NCI-H345 treated with DMSO at 0.1 percent for 48 hours (cell line): ENCODE data around the gene EPS8.
A peak's percentile ranks its signal among the peaks of the same experiment; 100 is the strongest.

ENCODE experiments used
- DNase-seq: peaks from one replicate; lab custom pipeline; 2025; ENCODE audit not compliant: unreplicated experiment; lab: John Stamatoyannopoulos, UW

The EPS8 gene

DNA sequence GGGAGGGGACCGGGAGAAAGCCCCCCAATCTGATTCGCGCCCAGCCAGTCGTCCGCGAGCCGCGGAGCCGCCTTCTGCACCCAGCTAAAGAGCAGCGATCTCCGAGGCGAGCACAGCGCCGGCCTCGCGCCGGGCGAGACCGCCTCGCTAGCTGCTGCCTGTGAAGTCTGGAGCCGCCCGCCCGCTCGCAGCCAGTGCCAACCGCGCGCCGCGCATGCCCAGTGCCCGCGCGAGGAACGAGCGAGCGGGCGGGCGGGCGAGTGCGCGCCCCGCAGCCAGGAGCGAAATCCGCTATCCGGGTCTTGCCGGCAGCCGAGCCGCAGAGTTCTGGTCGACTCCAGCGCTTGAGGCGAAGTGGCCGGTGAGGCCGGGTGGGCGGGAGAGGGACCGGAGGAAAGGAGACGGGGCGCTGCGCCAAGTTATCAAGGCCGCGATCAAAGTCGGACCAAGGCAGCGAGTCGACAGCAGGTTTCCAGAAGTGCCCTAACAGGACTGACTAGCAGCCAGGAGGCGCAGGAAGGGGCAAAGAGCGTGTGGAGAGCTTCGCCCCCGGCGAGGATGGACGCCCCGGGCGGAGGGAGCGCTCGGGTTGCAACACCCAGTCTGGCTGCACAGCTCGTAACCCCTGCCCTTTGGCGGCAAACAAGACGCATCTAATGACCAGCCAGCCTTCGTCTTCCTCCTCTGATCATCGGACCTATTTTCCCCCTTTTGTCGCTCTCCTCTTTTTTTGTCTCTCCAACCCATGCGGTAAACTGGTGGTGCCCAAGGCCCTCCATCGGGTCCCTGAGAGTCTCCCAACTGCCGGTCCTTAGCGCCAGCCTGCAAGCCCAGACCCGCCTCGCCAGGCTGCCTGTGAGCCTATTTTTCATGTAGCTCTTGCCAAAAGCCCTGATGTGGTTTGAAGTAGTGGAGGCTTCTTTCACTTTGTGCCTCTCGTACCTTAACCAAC is at the start of gene EPS8:
Gene EPS8, minus strand, starts transcription at position 169 of the 952 bp plus-strand sequence. CDS start 106,437 bp downstream, outside the sequence.
- DNase-seq = peak; percentile 76

DNA sequence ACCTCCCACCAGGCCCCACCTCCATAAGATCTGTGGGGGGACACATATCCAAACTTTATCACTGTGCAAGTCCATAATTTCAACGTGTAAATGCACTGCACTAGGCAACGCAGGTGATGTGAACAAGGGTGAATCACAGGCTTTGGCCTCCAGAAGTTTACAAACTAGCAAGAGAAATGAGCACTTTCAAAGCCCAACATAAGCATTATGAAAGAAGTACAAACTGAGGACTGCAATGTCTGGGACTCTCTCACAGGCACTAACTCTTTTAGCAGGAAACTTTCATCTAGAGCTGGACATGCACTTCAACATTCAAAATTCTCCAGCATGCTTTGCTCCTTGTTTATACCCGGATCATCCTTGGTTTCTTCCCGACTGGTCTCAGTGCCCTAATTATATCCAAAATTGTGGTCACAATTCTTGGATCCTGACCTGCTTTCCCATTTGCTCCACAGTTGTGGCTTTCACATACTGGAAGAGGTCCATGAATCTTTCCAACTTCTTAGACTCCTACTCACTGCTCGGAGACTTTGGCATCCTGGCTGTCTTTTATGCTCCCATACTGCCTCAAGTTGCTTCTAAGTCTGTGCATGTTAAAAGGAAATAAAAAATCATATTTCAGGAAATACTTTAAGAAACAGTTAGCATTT is 48.1 kb upstream of the EPS8 start:
- no peak for DNase-seq

DNA sequence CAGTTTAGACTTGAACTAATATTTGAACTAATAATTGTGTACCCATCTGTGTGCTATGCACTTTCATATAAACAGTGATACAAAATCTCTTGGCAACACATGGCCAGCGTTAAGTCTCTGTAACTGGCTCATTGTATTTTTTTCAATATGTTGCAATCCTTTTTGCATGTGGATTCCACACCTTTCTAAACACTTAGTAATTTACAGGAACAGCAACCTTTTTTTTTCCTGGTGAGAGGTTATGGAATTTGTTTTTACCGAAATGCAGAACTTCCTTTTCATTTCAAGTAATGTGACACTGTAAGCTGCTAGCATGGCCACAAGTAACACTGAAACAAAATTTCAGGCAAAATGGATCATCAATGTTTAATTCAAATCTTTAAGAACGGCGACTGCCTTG is 45.4 kb upstream of the EPS8 start:
- no peak for DNase-seq

- no peak for DNase-seq
Observed at GRCh38 chr12:15831315-15831978, 42.3 kb upstream of the EPS8 start.

- DNase-seq = no peak
Observed at GRCh38 chr12:15830538-15830937, 41.4 kb upstream of the EPS8 start.

DNA sequence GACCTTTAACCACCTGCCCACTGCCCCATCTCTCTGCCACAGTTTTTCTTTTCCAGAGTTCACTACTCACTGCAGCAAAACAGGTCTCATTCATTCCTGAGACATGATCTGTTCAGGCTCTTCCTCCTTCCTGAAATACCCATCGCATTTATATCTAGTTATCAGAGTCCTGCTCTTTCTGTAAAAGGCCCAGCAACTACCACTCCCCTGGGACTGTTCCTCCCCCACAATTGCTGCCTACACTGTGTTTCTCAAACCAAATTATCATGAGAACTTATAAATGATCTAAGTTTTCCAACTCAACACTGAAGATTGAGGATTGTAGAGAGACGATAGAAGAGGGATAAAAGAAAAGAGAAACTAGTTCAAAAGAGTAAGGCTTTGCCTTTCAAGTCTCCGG is 40.8 kb upstream of the EPS8 start:
- no peak for DNase-seq

DNA sequence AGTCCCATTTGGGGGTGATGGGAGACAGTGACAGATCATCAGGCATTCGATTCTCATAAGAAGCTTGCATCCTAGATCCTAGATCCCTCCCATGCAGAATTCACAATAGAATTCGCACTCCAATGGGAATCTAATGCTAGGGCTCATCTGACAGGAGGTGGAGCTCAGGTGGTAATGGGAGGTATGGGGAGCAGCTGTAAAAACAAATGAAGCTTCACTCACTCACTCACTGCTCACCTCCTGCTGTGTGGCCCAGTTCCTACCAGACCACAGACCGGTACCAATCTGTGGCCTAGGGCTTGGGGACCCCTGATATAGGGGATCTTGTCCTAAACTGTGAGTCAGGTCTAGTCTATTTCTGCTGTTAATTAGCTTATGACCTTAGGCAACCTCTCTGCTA is 40.1 kb upstream of the EPS8 start:
- DNase-seq = no peak

- DNase-seq = no peak
Observed at GRCh38 chr12:15827136-15827535, 37.9 kb upstream of the EPS8 start.

- no peak for DNase-seq
Observed at GRCh38 chr12:15824516-15824915, 35.3 kb upstream of the EPS8 start.

DNA sequence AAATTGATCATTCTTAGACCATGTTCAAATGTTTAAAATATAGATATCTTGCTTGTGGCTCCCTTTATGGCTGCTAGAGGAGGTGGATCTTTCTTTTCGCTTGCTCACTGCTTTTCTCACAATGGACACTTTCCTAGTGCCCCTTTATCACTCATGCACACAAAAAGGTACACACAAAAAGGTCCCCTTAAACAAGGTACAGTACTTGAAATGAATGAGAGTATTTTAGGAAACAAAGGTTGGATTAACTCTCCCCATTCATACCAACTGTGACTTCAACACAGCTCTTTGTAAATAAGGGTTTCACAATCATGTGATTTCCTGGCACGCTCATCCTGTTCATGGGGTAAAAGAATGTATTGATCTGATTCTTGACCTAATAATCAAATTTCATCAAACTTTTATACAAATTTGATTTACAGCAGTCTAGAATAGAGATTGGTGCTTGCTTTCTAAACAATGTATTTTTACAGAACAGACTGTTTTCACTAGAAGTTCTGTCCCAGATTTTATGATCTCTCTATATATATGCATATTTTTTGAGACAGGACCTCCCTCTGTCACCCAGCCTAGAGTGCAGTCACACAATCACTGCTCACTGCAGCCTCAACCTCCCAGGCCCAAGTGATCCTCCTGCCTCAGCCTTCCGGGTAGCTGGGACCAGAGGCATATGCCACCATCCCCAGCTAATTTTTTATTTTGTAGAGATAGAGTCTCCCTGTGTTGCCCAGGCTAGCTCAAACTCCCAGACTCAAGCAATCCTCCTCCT is 34.4 kb upstream of the EPS8 start:
- peak; percentile 90 for DNase-seq

GRCh38 chr12:15819644-15820437 is 30.7 kb upstream of the EPS8 start:
- no peak for DNase-seq

DNA sequence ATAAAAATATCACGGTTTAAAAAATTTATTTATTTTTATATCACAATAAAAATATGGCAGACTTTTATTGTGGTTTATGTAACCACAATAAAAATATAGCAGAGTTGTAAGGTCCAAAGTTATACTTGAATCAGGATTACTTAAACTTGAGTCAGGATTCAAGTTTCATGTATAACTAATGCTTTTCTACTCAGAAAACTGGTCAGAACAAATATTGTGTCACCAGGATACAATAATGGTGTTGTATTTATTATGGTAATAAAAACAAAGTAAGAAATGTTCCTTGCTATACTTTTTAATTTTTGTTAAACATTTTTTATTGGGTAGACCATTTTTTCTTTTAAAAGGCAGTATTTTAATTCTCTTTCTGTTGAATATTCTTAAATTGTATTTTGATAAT is 29.2 kb upstream of the EPS8 start:
- no peak for DNase-seq

- DNase-seq = no peak
Observed at GRCh38 chr12:15815730-15816129, 26.5 kb upstream of the EPS8 start.

DNA sequence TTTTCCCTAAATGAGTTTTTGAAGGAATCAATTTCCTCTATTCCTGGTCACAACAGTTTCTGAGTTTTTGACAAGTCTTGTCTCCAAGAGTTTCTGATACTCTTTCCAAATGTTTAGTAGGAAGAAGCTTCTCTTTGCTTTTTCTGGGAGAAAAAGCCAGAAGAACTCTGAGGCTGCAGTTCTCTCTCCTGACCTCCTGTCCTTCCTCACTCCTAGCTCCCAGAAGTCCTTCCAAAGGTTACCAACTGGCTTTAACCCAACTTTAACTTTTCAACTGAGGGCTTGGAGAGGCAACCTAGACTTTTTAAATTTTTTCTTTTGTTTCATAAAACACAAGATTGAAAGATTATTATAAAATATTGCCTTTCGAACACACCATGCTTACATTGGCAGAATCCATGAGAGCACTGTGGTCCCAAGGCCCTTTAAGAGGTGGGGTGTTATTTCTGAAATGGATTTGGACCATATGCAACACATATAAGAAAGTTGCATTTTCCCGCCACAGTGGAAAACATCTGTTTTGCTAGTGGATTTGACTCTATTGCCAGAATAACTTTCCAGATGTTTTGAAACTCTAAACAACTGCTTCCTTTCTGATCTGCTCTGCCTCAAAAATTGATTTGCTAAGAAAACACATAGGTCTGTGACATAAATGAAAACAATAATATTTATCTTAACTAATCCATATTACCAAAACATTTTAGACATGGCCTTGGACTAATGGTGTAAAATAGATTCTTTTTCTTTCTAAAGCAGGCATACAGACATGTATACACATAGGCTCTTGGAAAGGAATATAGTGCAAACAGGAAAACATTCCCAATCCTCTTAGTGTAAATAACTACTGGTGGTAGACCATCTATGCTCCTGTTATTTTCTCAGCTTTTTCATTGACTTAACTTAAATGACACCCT is 22.3 kb upstream of the EPS8 start:
- no peak for DNase-seq

DNA sequence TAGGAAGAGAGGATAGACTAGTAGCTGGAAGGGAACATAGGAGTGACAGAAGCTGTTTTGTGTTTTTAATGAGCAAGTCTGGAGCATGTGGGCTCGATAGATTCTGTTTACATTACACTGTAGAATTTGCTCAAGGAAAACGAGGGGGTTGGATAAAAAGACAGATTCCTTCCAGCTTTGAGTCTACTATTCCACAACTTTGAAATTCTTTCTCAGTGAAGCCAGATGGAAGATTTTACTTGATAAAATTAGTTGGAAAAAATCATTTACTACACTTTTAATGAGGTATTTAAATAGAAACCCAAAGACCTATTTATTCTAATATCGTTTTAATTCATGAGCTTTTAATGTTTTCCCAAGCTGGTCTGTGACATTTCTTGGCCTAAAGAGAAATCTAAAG is 19.5 kb upstream of the EPS8 start:
- no peak for DNase-seq

GRCh38 chr12:15808250-15808649 is 19.1 kb upstream of the EPS8 start:
- no peak for DNase-seq

DNA sequence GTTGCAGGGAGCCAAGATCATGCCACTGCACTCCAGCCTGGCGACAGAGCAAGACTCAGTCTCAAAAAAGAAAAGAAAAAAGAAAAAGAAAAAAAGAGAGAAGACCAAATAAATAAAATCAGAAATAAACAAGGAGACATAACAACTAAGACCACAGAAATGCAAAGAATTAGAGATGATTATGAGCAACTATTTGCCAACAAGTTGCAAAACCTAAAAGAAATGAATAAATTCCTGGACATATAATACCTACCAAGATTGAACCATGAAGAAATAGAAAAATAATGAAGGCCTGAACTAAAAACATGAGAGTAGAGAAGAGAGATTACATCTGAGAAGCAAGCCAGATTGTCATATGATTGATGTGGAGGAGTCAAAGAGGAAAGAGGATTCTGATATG is 17.6 kb upstream of the EPS8 start:
- DNase-seq = no peak

- DNase-seq = no peak
Observed at GRCh38 chr12:15801770-15802744, 12.9 kb upstream of the EPS8 start.
